ENCODE data around the gene PPDPF.

- TF ChIP-seq CTCF (IDR thresholded peaks at IDR 0.05) (no peak), POLR2A (IDR thresholded peaks at IDR 0.05) (no peak)
These were observed 40.5 kb downstream of the PPDPF start for GRCh38 chr20:63560856-63561609.
